ENCODE data around the gene PGGHG.

- TF ChIP-seq POLR2A (IDR thresholded peaks at IDR 0.05; ENCODE audit: low read depth) (no peak), CTCF (IDR thresholded peaks at IDR 0.05) (no peak), POLR2AphosphoS5 (IDR thresholded peaks at IDR 0.05) (no peak), EP300 (IDR thresholded peaks at IDR 0.05) (no peak)
These were observed 5.9 kb downstream of the PGGHG start for GRCh38 chr11:294780-295179.

Data from esophagus muscularis mucosa (tissue), 4 donors.